Measurements from ENCODE around the gene MMUT. TPM values are rescaled to one million over a fixed set of nuclear protein-coding genes. Genes with fewer than 3 reads are reported as not detected.
"Not testable (repeated sequence)": the region's sequence is repeated elsewhere in the genome, so short reads cannot be mapped to it uniquely, and the experiment has no call there.

MMUT gene
- total RNA-seq, 3 donors from 2014 or later, result 15.1 to 23.2 (median 17.0) TPM

GRCh38 chr6:49406250-49406970 lies 56.6 kb downstream of the MMUT start:
- H3K27ac ChIP-seq, result no peak overlapping the region
- no peaks in the 10 kb centered on the region for H3K9me3 ChIP-seq
- H3K4me3 ChIP-seq, result no peak overlapping the region
- H3K4me1 ChIP-seq, result no peaks in the 10 kb centered on the region
- H3K27me3 ChIP-seq, result no peaks in the 10 kb centered on the region
- H3K36me3 ChIP-seq, result no peaks in the 10 kb centered on the region
- intact Hi-C loops (cut with DNase I; ENCODE audit: low total_unique reads), result no loop called here
- TF ChIP-seq CTCF (IDR thresholded peaks at IDR 0.05), result no peak
- no peak for TF ChIP-seq POLR2AphosphoS5 (IDR thresholded peaks at IDR 0.05)
- no peak for TF ChIP-seq POLR2A (IDR thresholded peaks at IDR 0.05)
- DNase-seq (ENCODE audit: low spot score in 2 of 2), result no peak

DNA sequence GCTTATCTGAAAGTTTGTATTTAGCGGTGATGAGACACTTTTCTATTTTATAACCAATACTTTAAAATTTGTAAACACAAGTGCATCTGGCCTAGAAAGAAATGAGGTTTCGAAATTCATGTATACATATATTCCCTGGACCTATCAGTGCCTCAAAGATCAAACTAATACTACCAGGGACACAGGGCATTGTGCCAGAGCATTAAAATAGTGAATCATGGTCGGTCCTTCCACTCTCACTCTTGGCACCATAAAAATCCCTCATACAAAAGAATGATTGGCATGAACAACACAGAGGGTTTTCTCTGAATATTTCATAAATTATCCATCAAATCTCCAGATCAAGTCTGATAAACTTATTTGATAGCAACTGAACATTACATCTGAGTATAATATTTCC lies 62.0 kb downstream of the MMUT start:
- DNase-seq (ENCODE audit: low spot score in 2 of 2), result no peak
- no peak overlapping the region for H3K4me3 ChIP-seq
- intact Hi-C loops (cut with DNase I; ENCODE audit: low total_unique reads), result no loop called here
- no peak overlapping the region for H3K27ac ChIP-seq
- no peaks in the 10 kb centered on the region for H3K27me3 ChIP-seq
- TF ChIP-seq POLR2A (IDR thresholded peaks at IDR 0.05) (no peak), POLR2AphosphoS5 (IDR thresholded peaks at IDR 0.05) (no peak), CTCF (IDR thresholded peaks at IDR 0.05) (no peak)
- H3K36me3 ChIP-seq, result no peaks in the 10 kb centered on the region
- H3K4me1 ChIP-seq, result no peaks in the 10 kb centered on the region
- H3K9me3 ChIP-seq, result no peaks in the 10 kb centered on the region

DNA sequence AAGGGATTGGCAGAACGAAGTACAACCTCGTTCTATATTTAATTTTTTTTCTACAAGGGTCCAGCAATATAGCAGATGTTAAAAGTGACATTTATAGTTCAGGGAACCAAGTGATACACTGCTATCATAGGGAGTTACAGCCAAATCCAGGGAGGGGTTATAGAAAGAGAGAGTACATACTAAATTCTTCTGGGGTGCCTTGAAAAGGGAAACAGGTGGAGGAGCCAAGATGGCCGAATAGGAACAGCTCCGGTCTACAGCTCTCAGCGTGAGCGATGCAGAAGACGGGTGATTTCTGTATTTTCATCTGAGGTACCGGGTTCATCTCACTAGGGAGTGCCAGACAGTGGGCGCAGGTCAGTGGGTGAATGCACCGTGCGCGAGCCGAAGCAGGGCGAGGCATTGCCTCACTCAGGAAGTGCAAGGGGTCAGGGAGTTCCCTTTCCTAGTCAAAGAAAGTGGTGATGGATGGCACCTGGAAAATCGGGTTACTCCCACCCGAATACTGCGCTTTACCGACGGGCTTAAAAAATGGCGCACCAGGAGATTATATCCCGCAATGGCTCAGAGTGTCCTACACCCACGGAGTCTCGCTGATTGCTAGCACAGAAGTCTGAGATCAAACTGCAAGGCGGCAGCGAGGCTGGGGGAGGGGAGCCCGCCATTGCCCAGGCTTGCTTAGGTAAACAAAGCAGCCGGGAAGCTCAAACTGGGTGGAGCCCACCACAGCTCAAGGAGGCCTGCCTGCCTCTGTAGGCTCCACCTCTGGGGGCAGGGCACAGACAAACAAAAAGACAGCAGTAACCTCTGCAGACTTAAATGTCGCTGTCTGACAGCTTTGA lies 76.2 kb downstream of the MMUT start:
- H3K27ac ChIP-seq; H3K4me1 ChIP-seq; H3K36me3 ChIP-seq; DNase-seq (ENCODE audit: low spot score in 2 of 2); intact Hi-C loops (cut with DNase I; ENCODE audit: low total_unique reads); H3K9me3 ChIP-seq; H3K27me3 ChIP-seq; H3K4me3 ChIP-seq: not testable (repeated sequence)

DNA sequence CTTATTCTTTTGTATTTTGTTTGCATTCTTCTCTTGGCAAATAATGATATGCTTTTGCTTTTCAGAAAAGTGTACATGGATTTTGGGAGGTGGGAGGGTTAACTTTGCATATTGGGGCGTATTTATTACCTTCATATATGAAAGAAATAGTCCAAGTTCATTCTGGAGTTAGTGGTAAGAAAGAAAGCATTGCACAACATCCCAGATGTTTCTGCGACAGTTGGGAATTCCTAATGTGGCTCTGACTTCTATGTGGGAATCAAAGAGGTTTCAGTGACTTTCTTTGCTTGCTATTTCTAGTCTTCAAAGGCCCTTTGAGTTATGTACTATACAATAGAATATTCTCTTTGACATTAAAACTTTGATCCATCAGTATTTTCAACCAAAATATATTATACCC lies 78.1 kb downstream of the MMUT start:
- intact Hi-C loops (cut with DNase I; ENCODE audit: low total_unique reads), result no loop called here
- H3K27ac ChIP-seq, result no peak overlapping the region
- H3K9me3 ChIP-seq, result no peaks in the 10 kb centered on the region
- DNase-seq (ENCODE audit: low spot score in 2 of 2), result no peak
- TF ChIP-seq POLR2A (IDR thresholded peaks at IDR 0.05), result no peak
- no peak for TF ChIP-seq CTCF (IDR thresholded peaks at IDR 0.05)
- no peak for TF ChIP-seq POLR2AphosphoS5 (IDR thresholded peaks at IDR 0.05)
- no peaks in the 10 kb centered on the region for H3K36me3 ChIP-seq
- H3K4me1 ChIP-seq, result no peaks in the 10 kb centered on the region
- no peak overlapping the region for H3K4me3 ChIP-seq
- H3K27me3 ChIP-seq, result no peaks in the 10 kb centered on the region

Other genes starting within 250 kb of the MMUT start
- 1 to 10 TPM; 2.9 to 9.7 (median 6.4) TPM for gene CENPQ, start 117 bp upstream of the MMUT start, total RNA-seq
- gene GLYATL3, start 36.7 kb upstream of the MMUT start, total RNA-seq, result not detected
- 10 to 100 TPM in 1 of 3 donors, 1 to 10 TPM in 2; 6.1 to 25.9 (median 9.4) TPM for gene C6orf141, start 87.4 kb upstream of the MMUT start, total RNA-seq
- not detected for gene RHAG, start 173.6 kb upstream of the MMUT start, total RNA-seq